Measurements from ENCODE around the gene SYCN.
"Not testable (repeated sequence)": the region's sequence is repeated elsewhere in the genome, so short reads cannot be mapped to it uniquely, and the experiment has no call there.

The SYCN gene

DNA sequence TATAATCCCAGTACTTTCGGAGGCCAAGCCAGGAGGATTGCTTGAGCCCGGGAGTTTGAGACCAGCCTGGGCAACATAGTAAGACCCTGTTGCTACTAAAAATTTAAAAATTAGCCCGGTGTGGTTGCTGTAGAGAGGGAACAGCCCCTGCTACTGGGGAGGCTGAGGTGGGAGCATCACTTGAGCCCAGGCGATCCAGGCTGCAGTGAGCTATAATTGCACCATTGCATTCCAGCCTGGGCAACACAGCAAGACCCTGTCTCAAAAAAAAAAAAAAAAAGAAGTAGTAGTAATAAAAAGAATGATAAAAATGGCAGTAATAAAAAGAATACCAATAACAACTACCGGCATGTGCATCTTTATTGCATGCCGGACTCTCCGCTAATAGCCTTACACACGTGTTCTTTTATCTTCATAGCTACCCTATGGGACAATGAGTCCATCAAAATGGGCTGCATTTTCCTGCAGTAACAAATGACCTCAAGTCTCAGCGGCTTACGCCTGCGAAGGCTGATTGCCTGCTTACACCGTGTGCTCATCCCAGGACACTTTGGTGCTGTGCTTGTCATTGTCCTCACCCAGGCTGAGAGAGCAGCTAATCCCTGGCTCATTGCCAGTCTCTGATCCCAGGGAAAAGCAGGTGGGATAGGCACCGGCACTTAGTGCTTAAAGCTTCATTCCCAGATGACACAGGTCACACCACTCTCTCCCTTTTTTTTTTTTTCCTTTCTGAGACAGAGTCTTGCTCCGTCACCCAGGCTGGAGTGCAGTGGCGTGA lies 14.4 kb upstream of the SYCN start:
- TF ChIP-seq SPI1 (IDR thresholded peaks at IDR 0.05; ENCODE audit: low read depth, low read length) (no peak), POU2F2 (IDR thresholded peaks at IDR 0.05; ENCODE audit: low read depth, low read length) (no peak), PAX5 (IDR thresholded peaks at IDR 0.05; ENCODE audit: insufficient read depth, low read length, severe bottlenecking) (no peak), POLR2A (IDR thresholded peaks at IDR 0.05; ENCODE audit: low read depth, low read length) (no peak)
- DNase-seq (ENCODE audit: insufficient read length, low spot score) = no peak
- FAIRE-seq = no peak

- DNase-seq (ENCODE audit: insufficient read length, low spot score) (no peak), FAIRE-seq (no peak)
- TF ChIP-seq SPI1 (IDR thresholded peaks at IDR 0.05; ENCODE audit: low read depth, low read length) (no peak), POLR2A (IDR thresholded peaks at IDR 0.05; ENCODE audit: low read depth, low read length) (no peak), TAF1 (IDR thresholded peaks at IDR 0.05; ENCODE audit: low read depth, low read length) (no peak), POLR2AphosphoS5 (IDR thresholded peaks at IDR 0.05; ENCODE audit: low read depth, low read length) (no peak), PAX5 (IDR thresholded peaks at IDR 0.05; ENCODE audit: insufficient read depth, low read length, severe bottlenecking) (no peak), POU2F2 (IDR thresholded peaks at IDR 0.05; ENCODE audit: low read depth, low read length) (no peak)
These were observed 13.0 kb upstream of the SYCN start for GRCh38 chr19:39217094-39217493.

DNA sequence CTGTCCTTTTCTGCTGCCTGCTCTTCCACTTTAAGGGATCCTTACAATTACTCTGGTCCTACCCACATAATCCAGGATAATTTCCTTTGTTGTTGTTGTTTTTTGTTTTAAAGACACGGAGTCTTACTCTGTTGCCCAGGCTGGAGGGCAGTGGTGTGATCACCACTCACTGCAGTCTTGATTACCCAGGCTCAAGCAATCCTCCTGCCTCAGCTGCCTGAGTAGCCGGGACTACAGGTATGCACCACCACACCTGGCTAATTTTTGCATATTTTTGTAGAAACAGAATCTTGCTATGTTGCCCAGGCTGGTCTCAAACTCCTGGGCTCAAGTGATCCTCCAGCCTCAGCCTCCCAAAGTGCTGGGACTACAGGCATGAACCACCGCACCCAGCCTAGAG lies 11.3 kb upstream of the SYCN start:
- DNase-seq (ENCODE audit: insufficient read length, low spot score); FAIRE-seq: not testable (repeated sequence)

- FAIRE-seq (no peak), DNase-seq (ENCODE audit: insufficient read length, low spot score) (no peak)
These were observed 8.3 kb upstream of the SYCN start for GRCh38 chr19:39212375-39212742.

GRCh38 chr19:39211731-39212374 lies 7.8 kb upstream of the SYCN start:
- TF ChIP-seq POLR2AphosphoS5 (IDR thresholded peaks at IDR 0.05; ENCODE audit: low read depth, low read length) (no peak), POU2F2 (IDR thresholded peaks at IDR 0.05; ENCODE audit: low read depth, low read length) (no peak), POLR2A (IDR thresholded peaks at IDR 0.05; ENCODE audit: low read depth, low read length) (no peak), TAF1 (IDR thresholded peaks at IDR 0.05; ENCODE audit: low read depth, low read length) (no peak), SPI1 (IDR thresholded peaks at IDR 0.05; ENCODE audit: low read depth, low read length) (no peak), PAX5 (IDR thresholded peaks at IDR 0.05; ENCODE audit: insufficient read depth, low read length, severe bottlenecking) (no peak)
- FAIRE-seq (no peak), DNase-seq (ENCODE audit: insufficient read length, low spot score) (no peak)

More at GRCh38 chr19:39212375-39212742, 8.3 kb upstream of the SYCN start:
- no peak for TF ChIP-seq POU2F2 (IDR thresholded peaks at IDR 0.05; ENCODE audit: low read depth, low read length)
- TF ChIP-seq TAF1 (IDR thresholded peaks at IDR 0.05; ENCODE audit: low read depth, low read length) = no peak
- no peak for TF ChIP-seq POLR2A (IDR thresholded peaks at IDR 0.05; ENCODE audit: low read depth, low read length)
- no peak for TF ChIP-seq POLR2AphosphoS5 (IDR thresholded peaks at IDR 0.05; ENCODE audit: low read depth, low read length)
- no peak for TF ChIP-seq SPI1 (IDR thresholded peaks at IDR 0.05; ENCODE audit: low read depth, low read length)
- TF ChIP-seq PAX5 (IDR thresholded peaks at IDR 0.05; ENCODE audit: insufficient read depth, low read length, severe bottlenecking) = no peak

DNA sequence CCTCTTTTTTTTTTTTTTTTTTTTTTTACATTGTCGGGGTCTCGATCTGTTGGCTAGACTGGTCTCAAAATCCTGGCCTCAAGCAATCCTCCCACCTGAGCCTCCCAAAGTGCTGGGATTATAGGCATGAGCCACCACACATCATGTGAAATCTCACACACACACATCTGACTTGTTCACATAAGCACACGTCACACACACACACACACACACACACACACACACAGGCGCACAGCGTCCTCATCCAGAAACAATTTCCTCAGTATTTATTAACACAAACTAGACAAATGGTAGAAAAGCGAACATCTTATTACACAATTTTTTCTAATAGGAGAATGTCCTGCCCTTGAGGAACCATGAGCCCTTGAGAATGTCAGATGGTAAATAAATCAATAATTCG lies 5.1 kb upstream of the SYCN start:
- FAIRE-seq = no peak
- no peak for DNase-seq (ENCODE audit: insufficient read length, low spot score)

DNA sequence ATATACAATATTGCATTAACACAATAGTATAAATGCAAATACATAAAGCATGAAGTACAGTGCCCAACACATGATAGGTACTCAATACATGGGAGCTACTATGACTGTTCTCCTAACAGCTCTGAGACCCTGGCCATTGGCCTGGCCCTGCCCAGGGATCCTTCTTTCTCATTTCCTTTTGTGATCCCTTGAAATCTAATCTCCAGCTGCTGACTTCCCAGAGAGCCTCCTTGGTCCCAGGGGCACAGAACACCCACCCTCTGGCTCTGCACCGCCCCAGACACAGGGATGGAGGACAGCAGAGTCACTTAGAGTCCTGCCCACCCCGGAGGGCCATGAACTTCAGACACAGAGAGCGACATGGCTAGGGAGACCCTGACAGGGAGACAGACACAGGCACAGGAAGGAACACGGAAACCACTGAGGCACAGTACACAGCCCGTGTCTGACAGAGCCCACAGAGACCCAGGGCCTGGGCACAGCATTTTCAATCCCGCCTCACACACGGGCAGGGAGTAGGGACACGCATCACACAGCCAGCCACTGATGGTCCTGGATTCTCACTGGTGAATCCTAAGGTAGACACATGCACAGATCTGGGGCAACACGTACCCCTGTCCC lies 4.2 kb upstream of the SYCN start:
- DNase-seq (ENCODE audit: insufficient read length, low spot score) = no peak
- no peak for TF ChIP-seq TAF1 (IDR thresholded peaks at IDR 0.05; ENCODE audit: low read depth, low read length)
- TF ChIP-seq POLR2AphosphoS5 (IDR thresholded peaks at IDR 0.05; ENCODE audit: low read depth, low read length) = no peak
- TF ChIP-seq PAX5 (IDR thresholded peaks at IDR 0.05; ENCODE audit: insufficient read depth, low read length, severe bottlenecking) = no peak
- no peak for TF ChIP-seq SPI1 (IDR thresholded peaks at IDR 0.05; ENCODE audit: low read depth, low read length)
- no peak for TF ChIP-seq POU2F2 (IDR thresholded peaks at IDR 0.05; ENCODE audit: low read depth, low read length)
- TF ChIP-seq POLR2A (IDR thresholded peaks at IDR 0.05; ENCODE audit: low read depth, low read length) = no peak
- FAIRE-seq = no peak

More for the DNA sequence above, 5.1 kb upstream of the SYCN start:
- TF ChIP-seq SPI1 (IDR thresholded peaks at IDR 0.05; ENCODE audit: low read depth, low read length) (no peak), TAF1 (IDR thresholded peaks at IDR 0.05; ENCODE audit: low read depth, low read length) (no peak), PAX5 (IDR thresholded peaks at IDR 0.05; ENCODE audit: insufficient read depth, low read length, severe bottlenecking) (no peak), POLR2AphosphoS5 (IDR thresholded peaks at IDR 0.05; ENCODE audit: low read depth, low read length) (no peak)

DNA sequence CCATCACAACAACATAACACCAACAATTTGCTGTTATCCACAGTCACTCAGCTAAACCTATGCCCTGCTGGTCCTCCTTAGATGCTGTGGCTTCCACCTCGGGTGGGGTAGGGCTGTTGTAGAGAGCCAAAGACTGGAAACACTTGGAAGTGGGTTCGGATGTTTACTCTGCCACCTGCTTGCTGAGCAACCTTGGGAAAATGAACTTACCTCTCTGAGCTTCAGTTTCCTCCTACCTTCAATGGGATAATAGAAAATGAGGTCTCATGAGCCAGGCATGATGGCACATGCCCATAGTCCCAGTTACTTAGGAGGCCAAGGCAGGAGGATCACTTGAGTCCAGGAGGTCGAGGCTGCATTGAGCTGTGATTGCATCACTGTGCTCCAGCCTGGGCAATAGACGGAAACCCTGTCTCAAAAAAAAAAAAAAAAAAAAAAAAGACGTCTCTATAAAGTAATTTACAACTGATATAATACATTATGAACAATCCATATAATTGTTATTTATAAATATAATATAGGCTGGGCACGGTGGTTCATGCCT lies 3.3 kb upstream of the SYCN start:
- no peak for TF ChIP-seq TAF1 (IDR thresholded peaks at IDR 0.05; ENCODE audit: low read depth, low read length)
- TF ChIP-seq SPI1 (IDR thresholded peaks at IDR 0.05; ENCODE audit: low read depth, low read length) = no peak
- TF ChIP-seq POLR2A (IDR thresholded peaks at IDR 0.05; ENCODE audit: low read depth, low read length) = no peak
- TF ChIP-seq POU2F2 (IDR thresholded peaks at IDR 0.05; ENCODE audit: low read depth, low read length) = no peak
- TF ChIP-seq PAX5 (IDR thresholded peaks at IDR 0.05; ENCODE audit: insufficient read depth, low read length, severe bottlenecking) = no peak
- no peak for TF ChIP-seq POLR2AphosphoS5 (IDR thresholded peaks at IDR 0.05; ENCODE audit: low read depth, low read length)

DNA sequence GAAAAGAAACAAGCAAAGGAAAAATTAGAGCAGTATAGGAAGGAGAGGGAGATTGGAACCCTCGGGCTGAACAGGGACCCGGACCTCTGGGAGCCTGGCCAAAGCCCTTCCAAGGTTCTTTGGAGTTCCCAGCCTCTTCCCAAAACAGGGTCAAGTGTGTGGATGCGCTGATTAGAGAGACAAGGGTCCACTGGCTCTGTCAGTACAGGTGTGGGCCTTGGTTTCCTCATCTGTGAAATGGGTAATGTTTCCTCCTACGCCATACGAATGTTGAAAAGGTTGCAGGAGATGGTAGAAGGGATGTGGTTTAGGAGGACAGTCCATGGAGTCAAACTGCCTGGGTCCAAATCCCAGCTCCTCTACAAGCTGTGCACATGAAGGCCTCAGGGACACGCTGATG lies 2.1 kb upstream of the SYCN start:
- TF ChIP-seq POLR2AphosphoS5 (IDR thresholded peaks at IDR 0.05; ENCODE audit: low read depth, low read length) (no peak), POU2F2 (IDR thresholded peaks at IDR 0.05; ENCODE audit: low read depth, low read length) (no peak), PAX5 (IDR thresholded peaks at IDR 0.05; ENCODE audit: insufficient read depth, low read length, severe bottlenecking) (no peak), POLR2A (IDR thresholded peaks at IDR 0.05; ENCODE audit: low read depth, low read length) (no peak)
- DNase-seq (ENCODE audit: insufficient read length, low spot score) = no peak
- FAIRE-seq = no peak

More for the DNA sequence above, 3.3 kb upstream of the SYCN start:
- DNase-seq (ENCODE audit: insufficient read length, low spot score) = no peak
- FAIRE-seq = no peak

Measured in GM12891 (cell line).